GM12878 (cell line): ENCODE data around the gene ADAMTS5.

Experiments used
- CBFB ChIP-seq: IDR thresholded peaks from 2 replicates; pipeline ENCODE4 v1.6.1; 2016; ENCODE audit warnings: antibody characterized with exemption, low read depth
- CHD1 ChIP-seq: IDR thresholded peaks from 2 replicates; pipeline ENCODE4 v1.6.1; 2012; ENCODE audit warnings: low read depth, low read length, improper control_type of control experiment
- FOXM1 ChIP-seq: IDR thresholded peaks from 2 replicates; pipeline ENCODE4 v1.6.1; 2012; ENCODE audit warnings: low read depth, mild to moderate bottlenecking, inconsistent platforms, low read length, moderate library complexity
- MYB ChIP-seq: fragments of 150-350 bp; IDR thresholded peaks from 2 replicates; pipeline ENCODE4 v1.6.1; 2014; ENCODE audit warnings: mild to moderate bottlenecking, low read depth, low read length, borderline replicate concordance
- PAX5 ChIP-seq: IDR thresholded peaks from 2 replicates; pipeline ENCODE4 v1.6.1; 2011; ENCODE audit warnings: low read depth, low read length, borderline replicate concordance
- RAD21 ChIP-seq: IDR thresholded peaks from 2 replicates; pipeline ENCODE4 v1.6.1; 2011; ENCODE audit warnings: mild to moderate bottlenecking, low read depth, low read length, moderate library complexity; ENCODE audit not compliant: insufficient read depth
- RCOR1 ChIP-seq: conservative IDR thresholded peaks from 2 replicates; pipeline ENCODE4 v1.6.1; 2012; ENCODE audit warnings: low read depth, low read length, improper control_type of control experiment
- SP1 ChIP-seq: IDR thresholded peaks from one replicate; pipeline ENCODE4 v1.6.1; 2011; ENCODE audit warnings: low read depth, low read length
- TAF1 ChIP-seq: IDR thresholded peaks from 2 replicates; pipeline ENCODE4 v1.6.1; 2011; ENCODE audit warnings: mild to moderate bottlenecking, low read depth, low read length, borderline replicate concordance
- TF ChIP-seq, protein P1 (sequence below), 3 experiments: IDR thresholded peaks in 2 of 3; conservative IDR thresholded peaks in 1 of 3; 2 replicates each; pipeline ENCODE4 v1.5.1; 2011; ENCODE audit warnings: low read depth in 3 of 3, low read length in 3 of 3, mild to moderate bottlenecking in 3 of 3, control low read depth in 2 of 3, moderate library complexity in 2 of 3, inconsistent platforms in 1 of 3, mixed read lengths in 1 of 3; ENCODE audit not compliant: control insufficient read depth in 2 of 3, insufficient read depth in 1 of 3; ENCODE audit errors: extremely low read depth in 1 of 3
- TF ChIP-seq, protein P2 (sequence below): fragments of 450-650 bp; conservative IDR thresholded peaks from 2 replicates; pipeline ENCODE4 v1.6.1; 2017; ENCODE audit warnings: mild to moderate bottlenecking, moderate library complexity
- TF ChIP-seq, protein P3 (sequence below): fragments of 450-650 bp; IDR thresholded peaks from 2 replicates; pipeline ENCODE4 v1.6.1; 2017; ENCODE audit warnings: mild to moderate bottlenecking

DNA sequence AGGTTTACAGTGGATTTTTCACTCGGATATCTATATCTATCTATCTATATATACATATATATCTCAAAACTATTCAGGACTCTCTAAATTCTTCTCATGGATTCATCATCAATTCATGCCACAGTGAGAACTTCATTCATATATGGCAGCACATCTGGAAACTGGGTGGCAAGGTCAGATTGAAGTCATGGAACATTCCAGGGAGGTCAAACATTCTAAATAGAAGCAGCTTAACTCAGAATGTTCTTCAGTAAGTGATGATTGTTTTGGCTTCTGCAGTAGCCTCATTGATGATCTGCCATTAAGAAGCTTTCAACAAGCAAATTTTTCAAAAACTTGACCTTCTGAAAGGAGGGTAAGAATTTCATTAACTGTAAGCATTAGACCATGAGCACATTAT lies 74.7 kb downstream of the ADAMTS5 start:
- TF ChIP-seq SP1 (no peak), CBFB (no peak), RCOR1 (no peak), PAX5 (no peak), MYB (no peak), FOXM1 (no peak), TAF1 (no peak), CHD1 (no peak), RAD21 (no peak)
- TF ChIP-seq, protein P1, sequence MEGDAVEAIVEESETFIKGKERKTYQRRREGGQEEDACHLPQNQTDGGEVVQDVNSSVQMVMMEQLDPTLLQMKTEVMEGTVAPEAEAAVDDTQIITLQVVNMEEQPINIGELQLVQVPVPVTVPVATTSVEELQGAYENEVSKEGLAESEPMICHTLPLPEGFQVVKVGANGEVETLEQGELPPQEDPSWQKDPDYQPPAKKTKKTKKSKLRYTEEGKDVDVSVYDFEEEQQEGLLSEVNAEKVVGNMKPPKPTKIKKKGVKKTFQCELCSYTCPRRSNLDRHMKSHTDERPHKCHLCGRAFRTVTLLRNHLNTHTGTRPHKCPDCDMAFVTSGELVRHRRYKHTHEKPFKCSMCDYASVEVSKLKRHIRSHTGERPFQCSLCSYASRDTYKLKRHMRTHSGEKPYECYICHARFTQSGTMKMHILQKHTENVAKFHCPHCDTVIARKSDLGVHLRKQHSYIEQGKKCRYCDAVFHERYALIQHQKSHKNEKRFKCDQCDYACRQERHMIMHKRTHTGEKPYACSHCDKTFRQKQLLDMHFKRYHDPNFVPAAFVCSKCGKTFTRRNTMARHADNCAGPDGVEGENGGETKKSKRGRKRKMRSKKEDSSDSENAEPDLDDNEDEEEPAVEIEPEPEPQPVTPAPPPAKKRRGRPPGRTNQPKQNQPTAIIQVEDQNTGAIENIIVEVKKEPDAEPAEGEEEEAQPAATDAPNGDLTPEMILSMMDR (IDR thresholded peaks at IDR 0.05 in 2 of 3, conservative IDR thresholded peaks at IDR 0.05 in 1 of 3; ENCODE audit: control insufficient read depth in 2 of 3, extremely low read depth in 1 of 3, insufficient read depth in 1 of 3, low read depth in 3 of 3, low read length in 3 of 3) = no peak
- TF ChIP-seq, protein P2, sequence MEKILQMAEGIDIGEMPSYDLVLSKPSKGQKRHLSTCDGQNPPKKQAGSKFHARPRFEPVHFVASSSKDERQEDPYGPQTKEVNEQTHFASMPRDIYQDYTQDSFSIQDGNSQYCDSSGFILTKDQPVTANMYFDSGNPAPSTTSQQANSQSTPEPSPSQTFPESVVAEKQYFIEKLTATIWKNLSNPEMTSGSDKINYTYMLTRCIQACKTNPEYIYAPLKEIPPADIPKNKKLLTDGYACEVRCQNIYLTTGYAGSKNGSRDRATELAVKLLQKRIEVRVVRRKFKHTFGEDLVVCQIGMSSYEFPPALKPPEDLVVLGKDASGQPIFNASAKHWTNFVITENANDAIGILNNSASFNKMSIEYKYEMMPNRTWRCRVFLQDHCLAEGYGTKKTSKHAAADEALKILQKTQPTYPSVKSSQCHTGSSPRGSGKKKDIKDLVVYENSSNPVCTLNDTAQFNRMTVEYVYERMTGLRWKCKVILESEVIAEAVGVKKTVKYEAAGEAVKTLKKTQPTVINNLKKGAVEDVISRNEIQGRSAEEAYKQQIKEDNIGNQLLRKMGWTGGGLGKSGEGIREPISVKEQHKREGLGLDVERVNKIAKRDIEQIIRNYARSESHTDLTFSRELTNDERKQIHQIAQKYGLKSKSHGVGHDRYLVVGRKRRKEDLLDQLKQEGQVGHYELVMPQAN = no peak
- TF ChIP-seq, protein P3, sequence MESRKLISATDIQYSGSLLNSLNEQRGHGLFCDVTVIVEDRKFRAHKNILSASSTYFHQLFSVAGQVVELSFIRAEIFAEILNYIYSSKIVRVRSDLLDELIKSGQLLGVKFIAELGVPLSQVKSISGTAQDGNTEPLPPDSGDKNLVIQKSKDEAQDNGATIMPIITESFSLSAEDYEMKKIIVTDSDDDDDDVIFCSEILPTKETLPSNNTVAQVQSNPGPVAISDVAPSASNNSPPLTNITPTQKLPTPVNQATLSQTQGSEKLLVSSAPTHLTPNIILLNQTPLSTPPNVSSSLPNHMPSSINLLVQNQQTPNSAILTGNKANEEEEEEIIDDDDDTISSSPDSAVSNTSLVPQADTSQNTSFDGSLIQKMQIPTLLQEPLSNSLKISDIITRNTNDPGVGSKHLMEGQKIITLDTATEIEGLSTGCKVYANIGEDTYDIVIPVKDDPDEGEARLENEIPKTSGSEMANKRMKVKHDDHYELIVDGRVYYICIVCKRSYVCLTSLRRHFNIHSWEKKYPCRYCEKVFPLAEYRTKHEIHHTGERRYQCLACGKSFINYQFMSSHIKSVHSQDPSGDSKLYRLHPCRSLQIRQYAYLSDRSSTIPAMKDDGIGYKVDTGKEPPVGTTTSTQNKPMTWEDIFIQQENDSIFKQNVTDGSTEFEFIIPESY = no peak
